ENCODE measurements around the gene COX6A2.
A peak's percentile ranks its signal among the peaks of the same experiment; 100 is the strongest.

The COX6A2 gene

DNA sequence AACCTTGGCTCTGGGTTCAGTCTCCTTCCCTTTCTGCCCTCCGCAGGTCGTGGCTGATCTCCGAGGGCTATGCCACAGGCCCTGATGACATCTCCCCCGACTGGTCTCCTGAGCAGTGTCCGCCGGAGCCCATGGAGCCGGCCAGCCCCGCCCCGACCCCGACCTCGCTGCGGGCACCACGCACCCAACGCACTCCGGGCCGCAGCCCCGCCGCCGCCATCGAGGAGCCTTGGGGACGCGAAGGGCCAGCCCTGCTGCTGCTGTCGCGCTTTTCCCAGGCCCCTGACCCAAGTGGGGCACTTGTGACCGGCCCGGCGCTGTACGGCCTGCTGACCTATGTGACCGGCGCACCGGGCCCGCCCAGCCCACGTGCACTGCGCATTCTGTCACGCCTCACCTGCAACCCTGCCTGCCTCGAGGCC, 36.2 kb upstream of the COX6A2 start:
- DNase-seq (ENCODE audit: low read depth, low spot score), result no peak
- H3K4me3 ChIP-seq (ENCODE audit: low read depth, low read length), result no peak overlapping the region
- TF ChIP-seq, protein P1, sequence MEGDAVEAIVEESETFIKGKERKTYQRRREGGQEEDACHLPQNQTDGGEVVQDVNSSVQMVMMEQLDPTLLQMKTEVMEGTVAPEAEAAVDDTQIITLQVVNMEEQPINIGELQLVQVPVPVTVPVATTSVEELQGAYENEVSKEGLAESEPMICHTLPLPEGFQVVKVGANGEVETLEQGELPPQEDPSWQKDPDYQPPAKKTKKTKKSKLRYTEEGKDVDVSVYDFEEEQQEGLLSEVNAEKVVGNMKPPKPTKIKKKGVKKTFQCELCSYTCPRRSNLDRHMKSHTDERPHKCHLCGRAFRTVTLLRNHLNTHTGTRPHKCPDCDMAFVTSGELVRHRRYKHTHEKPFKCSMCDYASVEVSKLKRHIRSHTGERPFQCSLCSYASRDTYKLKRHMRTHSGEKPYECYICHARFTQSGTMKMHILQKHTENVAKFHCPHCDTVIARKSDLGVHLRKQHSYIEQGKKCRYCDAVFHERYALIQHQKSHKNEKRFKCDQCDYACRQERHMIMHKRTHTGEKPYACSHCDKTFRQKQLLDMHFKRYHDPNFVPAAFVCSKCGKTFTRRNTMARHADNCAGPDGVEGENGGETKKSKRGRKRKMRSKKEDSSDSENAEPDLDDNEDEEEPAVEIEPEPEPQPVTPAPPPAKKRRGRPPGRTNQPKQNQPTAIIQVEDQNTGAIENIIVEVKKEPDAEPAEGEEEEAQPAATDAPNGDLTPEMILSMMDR (IDR thresholded peaks at IDR 0.05; ENCODE audit: low read depth, low read length), result no peak
- in situ Hi-C loops (cut with HindIII; ENCODE audit: low sequenced_read_pairs), result loop anchor here (25.0 kb wide), 1 partner anchor 277 kb away; the partner anchor contains the start of gene FUS

DNA sequence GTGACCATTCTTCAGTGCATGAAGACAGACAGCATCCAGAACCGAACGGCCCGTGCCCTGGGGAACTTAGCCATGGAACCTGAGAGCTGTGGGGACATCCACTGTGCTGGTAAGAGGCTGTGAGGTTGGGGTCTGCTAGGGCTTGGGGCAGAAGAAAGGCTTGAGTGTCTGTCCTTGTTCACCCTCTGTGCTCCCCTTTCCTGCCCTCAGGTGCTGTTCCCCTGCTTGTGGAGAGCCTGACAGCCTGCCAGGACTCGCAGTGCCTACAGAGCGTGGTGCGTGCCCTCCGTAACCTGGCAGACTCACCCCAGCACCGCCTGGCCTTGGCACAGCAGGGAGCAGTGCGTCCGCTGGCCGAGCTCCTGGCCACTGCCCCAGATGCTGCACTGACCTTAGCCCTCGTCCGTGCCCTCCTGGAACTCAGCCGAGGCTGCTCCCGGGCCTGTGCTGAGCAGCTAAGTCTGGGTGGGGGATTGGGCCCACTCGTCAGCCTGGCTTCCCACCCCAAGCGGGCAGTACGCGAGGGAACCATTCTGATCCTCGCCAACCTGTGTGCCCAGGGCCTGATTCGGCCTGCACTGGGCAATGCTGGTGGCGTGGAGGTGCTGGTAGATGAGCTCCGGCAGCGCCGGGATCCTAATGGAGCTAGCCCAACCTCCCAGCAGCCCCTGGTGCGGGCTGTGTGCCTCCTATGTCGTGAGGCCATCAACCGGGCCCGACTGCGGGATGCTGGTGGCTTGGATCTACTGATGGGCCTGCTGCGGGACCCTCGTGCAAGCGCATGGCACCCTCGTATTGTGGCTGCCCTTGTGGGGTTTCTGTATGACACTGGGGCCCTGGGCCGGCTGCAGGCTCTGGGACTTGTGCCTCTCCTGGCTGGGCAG, 34.0 kb upstream of the COX6A2 start:
- H3K4me3 ChIP-seq (ENCODE audit: low read depth, low read length), result no peak overlapping the region
- DNase-seq (ENCODE audit: low read depth, low spot score), result no peak
- in situ Hi-C loops (cut with HindIII; ENCODE audit: low sequenced_read_pairs), result loop anchor here (25.0 kb wide), 1 partner anchor 275 kb away; the partner anchor contains the start of gene FUS
- TF ChIP-seq, protein P1 (IDR thresholded peaks at IDR 0.05; ENCODE audit: low read depth, low read length), result no peak

GRCh38 chr16:31461201-31461920, 33.2 kb upstream of the COX6A2 start:
- H3K4me3 ChIP-seq (ENCODE audit: low read depth, low read length), result no peak overlapping the region
- in situ Hi-C loops (cut with HindIII; ENCODE audit: low sequenced_read_pairs), result loop anchor here (25.0 kb wide), 1 partner anchor 274 kb away; the partner anchor contains the start of gene FUS
- TF ChIP-seq, protein P1 (IDR thresholded peaks at IDR 0.05; ENCODE audit: low read depth, low read length), result no peak
- DNase-seq (ENCODE audit: low read depth, low spot score), result no peak

DNA sequence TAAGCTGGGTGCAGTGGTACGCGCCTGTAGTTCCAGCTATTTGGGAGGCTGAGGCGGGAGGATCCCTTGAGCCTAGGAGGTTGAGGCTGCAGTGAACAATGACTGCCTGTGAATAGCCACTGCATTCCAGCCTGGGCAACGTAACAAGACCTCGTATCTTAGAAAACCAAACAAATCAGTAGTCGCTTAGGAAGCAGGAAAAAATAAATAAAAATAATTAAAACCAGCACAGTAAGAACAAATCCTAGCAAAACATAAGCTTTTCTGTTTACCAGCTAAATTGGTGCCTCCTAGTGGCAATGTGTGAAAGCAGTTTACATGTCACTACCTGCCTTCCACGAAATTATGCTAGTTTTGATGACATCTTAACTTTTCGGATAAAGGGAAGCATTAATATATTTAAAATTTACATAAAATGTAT, 32.4 kb upstream of the COX6A2 start:
- TF ChIP-seq, protein P1 (IDR thresholded peaks at IDR 0.05; ENCODE audit: low read depth, low read length), result peak; percentile 77
- in situ Hi-C loops (cut with HindIII; ENCODE audit: low sequenced_read_pairs), result loop anchor here (25.0 kb wide), 1 partner anchor 273 kb away; the partner anchor contains the start of gene FUS
- H3K4me3 ChIP-seq (ENCODE audit: low read depth, low read length), result peak overlapping the region; percentile 49
- DNase-seq (ENCODE audit: low read depth, low spot score), result peak; percentile 56

DNA sequence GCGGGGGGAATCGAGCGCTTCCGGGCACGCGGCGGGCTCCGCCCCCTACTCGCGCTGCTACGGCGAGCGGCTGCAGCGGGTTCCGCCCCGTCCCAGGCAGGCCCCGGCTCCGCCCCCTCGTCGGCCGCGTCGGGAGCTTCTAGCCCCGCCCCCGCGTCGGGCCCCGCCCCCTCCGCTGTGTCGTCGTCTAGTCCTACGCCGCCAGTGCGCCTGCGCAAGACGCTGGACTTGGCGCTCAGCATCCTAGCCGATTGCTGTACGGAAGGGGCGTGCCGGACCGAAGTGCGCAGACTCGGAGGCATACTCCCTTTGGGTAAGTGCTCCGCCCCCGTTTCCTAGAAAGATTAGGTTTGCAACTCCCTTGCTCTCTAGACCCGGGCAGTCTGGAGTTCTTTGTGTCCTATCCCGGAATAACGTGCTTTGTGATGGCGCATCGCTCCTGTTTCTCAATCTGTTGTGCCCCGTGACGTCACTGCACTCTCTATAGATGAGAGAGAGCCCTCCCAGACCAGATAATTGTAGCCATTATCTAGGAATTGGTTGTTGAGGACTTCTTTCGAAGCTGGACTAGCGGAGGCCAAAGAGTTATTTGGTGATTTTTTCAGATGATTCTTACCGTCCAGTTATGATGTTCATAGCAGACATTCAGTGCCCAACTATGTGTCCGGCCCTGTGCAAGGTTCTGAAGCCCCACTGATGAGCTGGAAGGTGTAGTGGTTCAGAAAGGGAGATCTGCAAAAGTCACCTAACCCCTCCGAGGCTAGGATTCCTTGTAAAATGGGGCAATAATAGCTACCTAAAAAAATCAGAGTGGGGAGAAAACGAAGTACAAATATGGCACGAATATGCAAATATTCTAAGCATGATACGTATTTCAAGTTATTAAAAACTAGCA, 31.8 kb upstream of the COX6A2 start:
- H3K4me3 ChIP-seq (ENCODE audit: low read depth, low read length), result peak overlapping the region; percentile 62
- TF ChIP-seq, protein P1 (IDR thresholded peaks at IDR 0.05; ENCODE audit: low read depth, low read length), result no peak
- in situ Hi-C loops (cut with HindIII; ENCODE audit: low sequenced_read_pairs), result loop anchor here (25.0 kb wide), 1 partner anchor 273 kb away; the partner anchor contains the start of gene FUS
- DNase-seq (ENCODE audit: low read depth, low spot score), result peak; percentile 99

All from astrocyte of the spinal cord (primary cell).